Measurements from ENCODE around the gene DLX6. TPM values are rescaled to one million over a fixed set of nuclear protein-coding genes. Genes with fewer than 3 reads are reported as not detected.

The DLX6 gene
- total RNA-seq, 1 experiment from 2014 or later, result 1.3 TPM

DNA sequence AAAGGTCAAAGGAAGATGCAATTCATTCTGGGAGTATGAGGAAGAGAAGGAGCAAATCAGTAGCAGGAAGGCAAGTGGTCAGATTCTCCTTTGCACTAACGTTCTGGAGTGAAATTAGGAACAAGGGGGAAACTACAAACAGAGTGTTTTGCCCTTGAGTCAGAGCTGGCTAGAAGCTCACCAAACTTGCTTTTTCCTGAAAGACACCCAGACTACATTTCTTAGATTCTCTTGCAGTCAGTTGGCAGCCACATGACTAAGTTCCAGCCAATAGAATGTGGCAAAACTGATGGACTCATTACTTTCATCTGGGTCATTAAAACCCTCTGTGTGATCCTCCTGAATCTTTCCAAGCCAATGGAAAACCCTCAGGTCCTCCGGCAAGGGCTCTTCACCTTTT lies 37.9 kb downstream of the DLX6 start:
- H3K27me3 ChIP-seq (ENCODE audit: control insufficient read depth, insufficient read depth, low read length), result peaks cover 9% of the 10 kb centered on the region; the same call in 1 of the 2 replicates
- no peak for TF ChIP-seq POLR2AphosphoS5 (IDR thresholded peaks at IDR 0.05; ENCODE audit: low read depth, low read length)
- TF ChIP-seq, protein P1, sequence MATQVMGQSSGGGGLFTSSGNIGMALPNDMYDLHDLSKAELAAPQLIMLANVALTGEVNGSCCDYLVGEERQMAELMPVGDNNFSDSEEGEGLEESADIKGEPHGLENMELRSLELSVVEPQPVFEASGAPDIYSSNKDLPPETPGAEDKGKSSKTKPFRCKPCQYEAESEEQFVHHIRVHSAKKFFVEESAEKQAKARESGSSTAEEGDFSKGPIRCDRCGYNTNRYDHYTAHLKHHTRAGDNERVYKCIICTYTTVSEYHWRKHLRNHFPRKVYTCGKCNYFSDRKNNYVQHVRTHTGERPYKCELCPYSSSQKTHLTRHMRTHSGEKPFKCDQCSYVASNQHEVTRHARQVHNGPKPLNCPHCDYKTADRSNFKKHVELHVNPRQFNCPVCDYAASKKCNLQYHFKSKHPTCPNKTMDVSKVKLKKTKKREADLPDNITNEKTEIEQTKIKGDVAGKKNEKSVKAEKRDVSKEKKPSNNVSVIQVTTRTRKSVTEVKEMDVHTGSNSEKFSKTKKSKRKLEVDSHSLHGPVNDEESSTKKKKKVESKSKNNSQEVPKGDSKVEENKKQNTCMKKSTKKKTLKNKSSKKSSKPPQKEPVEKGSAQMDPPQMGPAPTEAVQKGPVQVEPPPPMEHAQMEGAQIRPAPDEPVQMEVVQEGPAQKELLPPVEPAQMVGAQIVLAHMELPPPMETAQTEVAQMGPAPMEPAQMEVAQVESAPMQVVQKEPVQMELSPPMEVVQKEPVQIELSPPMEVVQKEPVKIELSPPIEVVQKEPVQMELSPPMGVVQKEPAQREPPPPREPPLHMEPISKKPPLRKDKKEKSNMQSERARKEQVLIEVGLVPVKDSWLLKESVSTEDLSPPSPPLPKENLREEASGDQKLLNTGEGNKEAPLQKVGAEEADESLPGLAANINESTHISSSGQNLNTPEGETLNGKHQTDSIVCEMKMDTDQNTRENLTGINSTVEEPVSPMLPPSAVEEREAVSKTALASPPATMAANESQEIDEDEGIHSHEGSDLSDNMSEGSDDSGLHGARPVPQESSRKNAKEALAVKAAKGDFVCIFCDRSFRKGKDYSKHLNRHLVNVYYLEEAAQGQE (IDR thresholded peaks at IDR 0.05; ENCODE audit: insufficient read depth in 1 of 2, low read depth in 2 of 2, low read length in 1 of 2), result no peak
- TF ChIP-seq, protein P2, sequence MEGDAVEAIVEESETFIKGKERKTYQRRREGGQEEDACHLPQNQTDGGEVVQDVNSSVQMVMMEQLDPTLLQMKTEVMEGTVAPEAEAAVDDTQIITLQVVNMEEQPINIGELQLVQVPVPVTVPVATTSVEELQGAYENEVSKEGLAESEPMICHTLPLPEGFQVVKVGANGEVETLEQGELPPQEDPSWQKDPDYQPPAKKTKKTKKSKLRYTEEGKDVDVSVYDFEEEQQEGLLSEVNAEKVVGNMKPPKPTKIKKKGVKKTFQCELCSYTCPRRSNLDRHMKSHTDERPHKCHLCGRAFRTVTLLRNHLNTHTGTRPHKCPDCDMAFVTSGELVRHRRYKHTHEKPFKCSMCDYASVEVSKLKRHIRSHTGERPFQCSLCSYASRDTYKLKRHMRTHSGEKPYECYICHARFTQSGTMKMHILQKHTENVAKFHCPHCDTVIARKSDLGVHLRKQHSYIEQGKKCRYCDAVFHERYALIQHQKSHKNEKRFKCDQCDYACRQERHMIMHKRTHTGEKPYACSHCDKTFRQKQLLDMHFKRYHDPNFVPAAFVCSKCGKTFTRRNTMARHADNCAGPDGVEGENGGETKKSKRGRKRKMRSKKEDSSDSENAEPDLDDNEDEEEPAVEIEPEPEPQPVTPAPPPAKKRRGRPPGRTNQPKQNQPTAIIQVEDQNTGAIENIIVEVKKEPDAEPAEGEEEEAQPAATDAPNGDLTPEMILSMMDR (IDR thresholded peaks at IDR 0.05), result no peak
- TF ChIP-seq TCF7L2 (IDR thresholded peaks at IDR 0.05; ENCODE audit: low read depth, low read length), result no peak
- no peak for TF ChIP-seq SIN3A (IDR thresholded peaks at IDR 0.05; ENCODE audit: borderline replicate concordance, insufficient read depth, low read depth, low read length)
- H3K9me3 ChIP-seq (ENCODE audit: control insufficient read depth, insufficient read depth, low read depth, low read length), result no peaks in the 10 kb centered on the region

More for the DNA sequence above, 37.9 kb downstream of the DLX6 start:
- no peaks in the 10 kb centered on the region for H3K36me3 ChIP-seq (ENCODE audit: control insufficient read depth, insufficient read depth, low read length)
- POLR2A ChIA-PET, result no interaction called here
- ATAC-seq, result no peak
- in situ Hi-C loops (cut with HindIII; ENCODE audit: low pct_unique_long_range_greater_than_20kb, low sequenced_read_pairs) (no loop called here), intact Hi-C loops (cut with micrococcal nuclease; ENCODE audit: unreplicated experiment) (no loop called here)
- H3K4me3 ChIP-seq (ENCODE audit: low read depth in 2 of 2, low read length in 2 of 2), result no peak overlapping the region
- CTCF ChIA-PET, result no interaction called here
- no peaks in the 10 kb centered on the region for H3K4me1 ChIP-seq (ENCODE audit: control insufficient read depth, insufficient read depth, low read length)
- no peak for DNase-seq (ENCODE audit: low read depth, low spot score)
- BruUV-seq (replicated peaks), result no TSS peak
- H3K27ac ChIP-seq (ENCODE audit: low read length), result no peak overlapping the region

Other genes starting within 250 kb of the DLX6 start
- gene DLX5, start 19.3 kb downstream of the DLX6 start, total RNA-seq (2021; ENCODE audit: unreplicated experiment), result not detected
- gene SDHAF3, start 112.1 kb downstream of the DLX6 start, total RNA-seq (2021; ENCODE audit: unreplicated experiment), result 16.1 TPM